Measurements from ENCODE around the gene CFHR4. TPM values are rescaled to one million over a fixed set of nuclear protein-coding genes. Genes with fewer than 3 reads are reported as not detected.
"Not testable (repeated sequence)": the region's sequence is repeated elsewhere in the genome, so short reads cannot be mapped to it uniquely, and the experiment has no call there.

The CFHR4 gene
- polyA plus RNA-seq (2013, experiment 1 of 2) = not detected
- not detected for polyA plus RNA-seq (2013, experiment 2 of 2)

DNA sequence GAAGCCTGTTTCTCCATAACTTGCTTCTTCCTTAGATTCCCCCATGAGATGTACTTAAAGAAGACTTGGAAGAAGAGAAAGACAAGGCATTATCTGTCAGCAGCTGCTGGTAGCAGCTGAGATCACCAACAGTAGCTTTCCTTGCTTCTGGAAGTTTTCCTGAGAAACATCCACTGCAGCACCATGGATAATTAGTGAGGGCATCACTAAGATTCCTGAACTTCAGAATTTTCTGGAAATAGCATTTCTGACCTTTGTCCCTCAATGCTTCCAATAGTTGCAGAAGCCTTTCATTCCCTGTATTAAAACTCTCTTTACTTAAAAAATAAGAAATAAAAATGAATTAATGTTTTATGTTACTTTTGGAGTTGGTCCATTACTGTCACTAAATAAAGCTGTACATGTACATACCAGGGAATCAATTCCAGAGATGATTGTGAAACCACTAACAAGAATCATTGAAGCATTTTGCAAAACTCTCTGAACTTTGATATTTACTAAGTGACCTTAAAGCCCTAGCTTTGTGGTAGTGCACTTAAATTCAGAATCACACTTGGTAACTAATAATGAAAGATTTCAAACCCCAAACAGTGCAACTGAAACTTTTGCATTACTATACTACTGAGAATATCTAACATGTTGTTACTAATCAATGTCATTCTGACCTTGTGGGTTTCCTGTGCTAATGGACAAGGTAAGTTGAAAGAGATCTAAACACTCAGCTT lies at the start of gene CFHR4:
CFHR4 (plus strand) TSS at position 538 of the 725 bp plus-strand sequence; CDS start at position 637, 99 bp downstream.
- no peak within 1 kb of the TSS for H3K4me3 ChIP-seq (ENCODE audit: extremely low read depth, insufficient read depth, low read length, poor library complexity, severe bottlenecking)
- no peak within 1 kb of the TSS for H3K27ac ChIP-seq (ENCODE audit: low read depth, low read length, severe bottlenecking)
- no peaks in the 10 kb centered on the region for H3K36me3 ChIP-seq (ENCODE audit: control insufficient read depth, insufficient read depth, low read length)
- H3K4me1 ChIP-seq (ENCODE audit: control insufficient read depth, insufficient read depth, low read length, poor library complexity, severe bottlenecking) = no peaks in the 10 kb centered on the region
- H3K9me3 ChIP-seq (ENCODE audit: control insufficient read depth, low read length) = no peaks in the 10 kb centered on the region

DNA sequence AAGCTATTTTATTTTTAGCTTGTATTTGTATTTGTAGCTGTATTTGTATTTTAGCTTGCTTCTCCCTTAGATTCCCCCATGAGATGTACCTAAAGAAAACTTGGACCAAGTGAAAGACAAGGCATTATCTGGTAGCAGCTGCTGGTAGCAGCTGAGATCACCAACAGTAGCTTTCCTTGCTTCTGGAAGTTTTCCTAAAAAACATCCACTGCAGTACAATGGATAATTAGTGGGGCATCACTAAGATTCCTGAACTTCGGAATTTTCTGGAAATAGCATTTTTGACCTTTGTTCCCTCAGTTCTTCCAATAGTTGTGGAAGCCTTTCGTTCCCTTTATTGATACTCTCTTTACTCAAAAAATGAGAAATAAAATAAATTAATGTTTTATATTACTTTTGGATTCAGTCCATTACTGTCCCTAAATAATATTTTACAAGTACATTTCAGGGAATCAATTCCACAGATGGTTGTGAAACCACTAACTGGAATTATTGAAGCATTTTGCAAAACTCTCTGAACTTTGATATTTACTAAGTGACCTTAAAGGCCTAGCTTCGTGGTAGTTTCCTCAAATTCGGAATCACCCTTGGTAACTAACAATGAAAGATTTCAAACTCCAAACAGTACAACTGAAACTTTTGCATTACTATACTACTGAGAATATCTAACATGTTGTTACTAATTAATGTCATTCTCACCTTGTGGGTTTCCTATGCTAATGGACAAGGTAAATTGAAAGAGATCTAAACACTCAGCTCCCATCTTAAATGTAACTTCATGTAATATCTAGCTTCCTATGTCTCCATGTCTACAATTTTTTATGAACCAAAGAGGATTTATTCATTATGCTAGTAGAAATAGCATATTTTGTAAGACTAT lies 38.0 kb upstream of the CFHR4 start:
- WGBS, 2 experiments (ENCODE audit: insufficient coverage in 2 of 2) = 60% methylated on average over 1 of the region's 4 CpGs; no CpG with 5 or more reads in 1 of the 2 experiments
- H3K36me3 ChIP-seq (ENCODE audit: control insufficient read depth, insufficient read depth, low read length); H3K4me1 ChIP-seq (ENCODE audit: control insufficient read depth, insufficient read depth, low read length, poor library complexity, severe bottlenecking): not testable (repeated sequence)

GRCh38 chr1:196856053-196856452 lies 31.8 kb upstream of the CFHR4 start:
- WGBS, 2 experiments (ENCODE audit: insufficient coverage in 2 of 2) = 84 to 97% methylated on average over 5 to 6 of the region's 6 CpGs
- Histone ChIP-seq H3K4me1 (ENCODE audit: control insufficient read depth, insufficient read depth, low read length, poor library complexity, severe bottlenecking) (no peaks in the 10 kb centered on the region), H3K9me3 (ENCODE audit: control insufficient read depth, low read length) (no peaks in the 10 kb centered on the region), H3K27ac (ENCODE audit: low read depth, low read length, severe bottlenecking) (no peak overlapping the region), H3K36me3 (ENCODE audit: control insufficient read depth, insufficient read depth, low read length) (no peaks in the 10 kb centered on the region), H3K4me3 (ENCODE audit: extremely low read depth, insufficient read depth, low read length, poor library complexity, severe bottlenecking) (no peak overlapping the region)

More for the DNA sequence above, 38.0 kb upstream of the CFHR4 start:
- H3K4me3 ChIP-seq (ENCODE audit: extremely low read depth, insufficient read depth, low read length, poor library complexity, severe bottlenecking); H3K9me3 ChIP-seq (ENCODE audit: control insufficient read depth, low read length); H3K27ac ChIP-seq (ENCODE audit: low read depth, low read length, severe bottlenecking): not testable (repeated sequence)

- no CpG with 5 or more reads among the region's 2 CpGs for WGBS, 2 experiments (ENCODE audit: insufficient coverage in 2 of 2)
These were observed 30.7 kb upstream of the CFHR4 start for GRCh38 chr1:196857188-196857587.

DNA sequence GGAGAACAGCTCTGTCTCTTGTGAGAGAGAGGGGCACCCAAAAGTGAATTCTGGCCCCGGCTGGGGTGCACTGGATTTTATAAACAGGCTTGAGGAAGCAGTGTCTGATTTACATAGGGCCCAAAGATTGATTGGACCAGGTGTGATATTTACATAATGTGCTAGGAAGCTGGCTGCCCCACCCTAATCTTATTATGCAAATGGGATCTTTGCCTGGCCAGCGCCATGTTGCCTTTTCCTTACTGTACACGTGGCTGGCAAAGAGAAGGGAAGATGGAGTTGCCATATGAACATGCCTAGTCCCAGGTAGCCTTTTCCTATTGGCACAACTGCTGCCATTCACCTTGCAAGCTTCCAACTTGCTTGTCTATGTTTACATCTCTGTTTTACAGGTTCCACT lies 29.0 kb upstream of the CFHR4 start:
- Histone ChIP-seq H3K36me3 (ENCODE audit: control insufficient read depth, insufficient read depth, low read length) (no peaks in the 10 kb centered on the region), H3K9me3 (ENCODE audit: control insufficient read depth, low read length) (no peaks in the 10 kb centered on the region), H3K27ac (ENCODE audit: low read depth, low read length, severe bottlenecking) (no peak overlapping the region), H3K4me1 (ENCODE audit: control insufficient read depth, insufficient read depth, low read length, poor library complexity, severe bottlenecking) (no peaks in the 10 kb centered on the region), H3K4me3 (ENCODE audit: extremely low read depth, insufficient read depth, low read length, poor library complexity, severe bottlenecking) (no peak overlapping the region)
- 78 to 90% methylated on average over 3 of the region's 3 CpGs for WGBS, 2 experiments (ENCODE audit: insufficient coverage in 2 of 2)

More at GRCh38 chr1:196857188-196857587, 30.7 kb upstream of the CFHR4 start:
- H3K27ac ChIP-seq (ENCODE audit: low read depth, low read length, severe bottlenecking) = no peak overlapping the region
- no peaks in the 10 kb centered on the region for H3K36me3 ChIP-seq (ENCODE audit: control insufficient read depth, insufficient read depth, low read length)
- H3K9me3 ChIP-seq (ENCODE audit: control insufficient read depth, low read length) = no peaks in the 10 kb centered on the region
- H3K4me3 ChIP-seq (ENCODE audit: extremely low read depth, insufficient read depth, low read length, poor library complexity, severe bottlenecking) = no peak overlapping the region
- H3K4me1 ChIP-seq (ENCODE audit: control insufficient read depth, insufficient read depth, low read length, poor library complexity, severe bottlenecking) = no peaks in the 10 kb centered on the region

DNA sequence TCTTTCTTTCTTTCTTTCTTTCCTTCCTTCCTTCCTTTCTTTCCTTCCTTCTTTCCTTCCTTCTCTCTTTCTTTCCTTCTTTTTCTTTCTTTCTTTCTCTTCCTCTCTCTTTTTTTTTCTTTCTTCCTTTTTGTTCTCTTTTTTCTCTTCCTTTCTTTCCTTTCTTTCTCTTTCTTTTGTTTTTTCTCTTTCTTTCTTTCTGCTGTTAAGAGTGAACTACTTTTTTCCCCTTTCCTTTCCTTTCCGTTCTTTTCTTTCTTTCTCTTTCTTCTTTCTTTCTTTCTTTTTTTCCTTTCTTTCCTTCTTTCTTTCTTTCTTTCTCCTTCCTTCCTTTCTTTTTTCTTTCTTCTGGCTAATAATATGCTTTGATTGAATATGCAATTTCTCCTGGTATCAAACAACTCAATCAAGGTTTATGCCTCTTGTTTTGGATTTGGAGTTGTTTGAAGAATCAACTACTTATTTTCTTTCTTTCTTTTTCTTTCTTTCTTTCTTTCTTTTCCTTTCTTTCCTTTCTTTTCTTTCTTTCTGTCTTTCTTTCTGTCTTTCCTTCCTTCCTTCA lies 27.4 kb upstream of the CFHR4 start:
- H3K36me3 ChIP-seq (ENCODE audit: control insufficient read depth, insufficient read depth, low read length) = no peaks in the 10 kb centered on the region
- H3K4me3 ChIP-seq (ENCODE audit: extremely low read depth, insufficient read depth, low read length, poor library complexity, severe bottlenecking) = no peak overlapping the region
- H3K4me1 ChIP-seq (ENCODE audit: control insufficient read depth, insufficient read depth, low read length, poor library complexity, severe bottlenecking) = no peaks in the 10 kb centered on the region
- H3K27ac ChIP-seq (ENCODE audit: low read depth, low read length, severe bottlenecking) = no peak overlapping the region
- WGBS, 2 experiments (ENCODE audit: insufficient coverage in 2 of 2) = 100% methylated on average over 1 of the region's 1 CpG; no CpG with 5 or more reads in 1 of the 2 experiments
- H3K9me3 ChIP-seq (ENCODE audit: control insufficient read depth, low read length) = no peaks in the 10 kb centered on the region

DNA sequence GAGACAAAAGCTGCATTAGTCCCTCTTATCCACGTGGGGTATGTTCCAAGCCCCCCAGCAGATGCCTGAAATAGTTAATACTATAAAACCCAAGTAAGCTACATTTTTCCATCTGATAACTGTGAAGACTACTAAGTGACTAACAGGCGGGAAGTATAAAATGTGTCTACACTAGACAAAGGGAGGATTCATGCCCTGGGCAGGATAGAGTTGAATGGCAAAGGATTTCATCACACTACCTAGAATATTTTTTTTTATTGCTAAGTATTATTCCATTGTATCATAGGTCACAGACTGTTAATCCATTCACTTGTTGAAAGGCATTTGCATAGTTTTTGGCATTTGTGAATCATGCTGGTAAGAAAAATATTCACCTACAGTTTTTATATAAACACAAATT lies 26.4 kb upstream of the CFHR4 start:
- no CpG with 5 or more reads among the region's 2 CpGs for WGBS, 2 experiments (ENCODE audit: insufficient coverage in 2 of 2)

GRCh38 chr1:196866974-196867373 lies 20.9 kb upstream of the CFHR4 start:
- Histone ChIP-seq H3K36me3 (ENCODE audit: control insufficient read depth, insufficient read depth, low read length) (no peaks in the 10 kb centered on the region), H3K4me1 (ENCODE audit: control insufficient read depth, insufficient read depth, low read length, poor library complexity, severe bottlenecking) (no peaks in the 10 kb centered on the region), H3K27ac (ENCODE audit: low read depth, low read length, severe bottlenecking) (no peak overlapping the region), H3K9me3 (ENCODE audit: control insufficient read depth, low read length) (no peaks in the 10 kb centered on the region), H3K4me3 (ENCODE audit: extremely low read depth, insufficient read depth, low read length, poor library complexity, severe bottlenecking) (no peak overlapping the region)
- no CpG with 5 or more reads among the region's 1 CpG for WGBS, 2 experiments (ENCODE audit: insufficient coverage in 2 of 2)

More for the DNA sequence above, 26.4 kb upstream of the CFHR4 start:
- Histone ChIP-seq H3K9me3 (ENCODE audit: control insufficient read depth, low read length) (no peaks in the 10 kb centered on the region), H3K4me3 (ENCODE audit: extremely low read depth, insufficient read depth, low read length, poor library complexity, severe bottlenecking) (no peak overlapping the region), H3K27ac (ENCODE audit: low read depth, low read length, severe bottlenecking) (no peak overlapping the region), H3K36me3 (ENCODE audit: control insufficient read depth, insufficient read depth, low read length) (no peaks in the 10 kb centered on the region), H3K4me1 (ENCODE audit: control insufficient read depth, insufficient read depth, low read length, poor library complexity, severe bottlenecking) (no peaks in the 10 kb centered on the region)

DNA sequence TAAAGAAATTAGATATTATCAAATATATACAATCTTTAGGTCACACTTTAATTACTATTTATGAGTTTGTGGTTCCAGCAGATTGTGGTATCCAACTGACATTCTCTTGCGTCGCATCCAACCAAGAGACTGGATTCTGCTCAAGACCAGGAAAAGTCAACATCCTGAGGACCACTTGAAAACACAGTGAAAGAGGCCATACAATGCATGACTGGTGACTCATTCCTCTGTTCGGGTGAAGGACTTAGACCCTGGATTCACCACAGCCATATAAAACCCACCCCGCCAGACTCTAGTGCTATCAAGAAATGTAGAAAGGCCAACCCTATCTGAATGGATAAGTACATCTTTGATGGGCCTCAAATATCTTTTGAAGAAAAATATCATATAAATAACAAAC lies 14.5 kb upstream of the CFHR4 start:
- Histone ChIP-seq H3K36me3 (ENCODE audit: control insufficient read depth, insufficient read depth, low read length) (no peaks in the 10 kb centered on the region), H3K27ac (ENCODE audit: low read depth, low read length, severe bottlenecking) (no peak overlapping the region), H3K4me1 (ENCODE audit: control insufficient read depth, insufficient read depth, low read length, poor library complexity, severe bottlenecking) (no peaks in the 10 kb centered on the region), H3K9me3 (ENCODE audit: control insufficient read depth, low read length) (no peaks in the 10 kb centered on the region), H3K4me3 (ENCODE audit: extremely low read depth, insufficient read depth, low read length, poor library complexity, severe bottlenecking) (no peak overlapping the region)
- WGBS, 2 experiments (ENCODE audit: insufficient coverage in 2 of 2) = 83 to 88% methylated on average over 2 to 3 of the region's 4 CpGs

GRCh38 chr1:196875935-196876334 lies 11.9 kb upstream of the CFHR4 start:
- Histone ChIP-seq H3K36me3 (ENCODE audit: control insufficient read depth, insufficient read depth, low read length) (no peaks in the 10 kb centered on the region), H3K27ac (ENCODE audit: low read depth, low read length, severe bottlenecking) (no peak overlapping the region), H3K4me3 (ENCODE audit: extremely low read depth, insufficient read depth, low read length, poor library complexity, severe bottlenecking) (no peak overlapping the region), H3K9me3 (ENCODE audit: control insufficient read depth, low read length) (no peaks in the 10 kb centered on the region), H3K4me1 (ENCODE audit: control insufficient read depth, insufficient read depth, low read length, poor library complexity, severe bottlenecking) (no peaks in the 10 kb centered on the region)
- WGBS, 2 experiments (ENCODE audit: insufficient coverage in 2 of 2) = 86 to 89% methylated on average over 1 of the region's 3 CpGs

All from mesodermal cell (in vitro differentiated cells).